A549 (cell line): ENCODE data around the gene SH2B2.

Experiments
- BCL3 ChIP-seq: fragments of >200 bp; sonication (Bioruptor Twin); formaldehyde crosslinking; IDR thresholded peaks from 3 replicates; pipeline ENCODE4 v1.6.1; 2016
- BHLHE40 ChIP-seq: IDR thresholded peaks from 2 replicates; pipeline ENCODE4 v1.6.1; 2012; ENCODE audit warnings: low read depth, low read length, inconsistent platforms
- CBX8 ChIP-seq: fragments of 200-600 bp; sonication (generic); IDR thresholded peaks from 2 replicates; pipeline ENCODE4 v1.6.1; 2016
- EP300 ChIP-seq, 2 experiments: fragments of >200 bp; sonication (Bioruptor Twin); formaldehyde crosslinking; IDR thresholded peaks; 2 replicates in 1 of 2; 3 replicates in 1 of 2; pipeline ENCODE4 v1.6.1; 2016 to 2017
- ESRRA ChIP-seq: fragments of 150-350 bp; IDR thresholded peaks from 2 replicates; pipeline ENCODE4 v1.6.1; 2014; ENCODE audit warnings: mild to moderate bottlenecking, low read length, borderline replicate concordance
- JUNB ChIP-seq: fragments of >200 bp; sonication (Bioruptor Twin); formaldehyde crosslinking; IDR thresholded peaks from 2 replicates; pipeline ENCODE4 v1.6.1; 2016
- NFE2L2 ChIP-seq: fragments of 150-350 bp; conservative IDR thresholded peaks from 2 replicates; pipeline ENCODE4 v1.6.1; 2014; ENCODE audit warnings: low read length
- PBX3 ChIP-seq: IDR thresholded peaks from 2 replicates; pipeline ENCODE4 v1.6.1; 2012
- ZFP36 ChIP-seq: fragments of 450-650 bp; IDR thresholded peaks from 2 replicates; pipeline ENCODE4 v1.6.1; 2014; ENCODE audit warnings: borderline replicate concordance; ENCODE audit not compliant: partially characterized antibody
- TF ChIP-seq, protein P1 (sequence below): fragments of 200-600 bp; sonication (generic); IDR thresholded peaks from 2 replicates; pipeline ENCODE4 v1.6.1; 2016; ENCODE audit warnings: antibody characterized with exemption, mild to moderate bottlenecking, moderate library complexity
- TF ChIP-seq, protein P2 (sequence below): fragments of >200 bp; sonication (Bioruptor Twin); formaldehyde crosslinking; IDR thresholded peaks from 3 replicates; pipeline ENCODE4 v1.5.1; 2016
- TF ChIP-seq, protein P3 (sequence below): IDR thresholded peaks from 2 replicates; pipeline ENCODE4 v1.6.1; 2012

GRCh38 chr7:102280521-102280920 lies 6.1 kb upstream of the SH2B2 start:
- TF ChIP-seq, protein P1, sequence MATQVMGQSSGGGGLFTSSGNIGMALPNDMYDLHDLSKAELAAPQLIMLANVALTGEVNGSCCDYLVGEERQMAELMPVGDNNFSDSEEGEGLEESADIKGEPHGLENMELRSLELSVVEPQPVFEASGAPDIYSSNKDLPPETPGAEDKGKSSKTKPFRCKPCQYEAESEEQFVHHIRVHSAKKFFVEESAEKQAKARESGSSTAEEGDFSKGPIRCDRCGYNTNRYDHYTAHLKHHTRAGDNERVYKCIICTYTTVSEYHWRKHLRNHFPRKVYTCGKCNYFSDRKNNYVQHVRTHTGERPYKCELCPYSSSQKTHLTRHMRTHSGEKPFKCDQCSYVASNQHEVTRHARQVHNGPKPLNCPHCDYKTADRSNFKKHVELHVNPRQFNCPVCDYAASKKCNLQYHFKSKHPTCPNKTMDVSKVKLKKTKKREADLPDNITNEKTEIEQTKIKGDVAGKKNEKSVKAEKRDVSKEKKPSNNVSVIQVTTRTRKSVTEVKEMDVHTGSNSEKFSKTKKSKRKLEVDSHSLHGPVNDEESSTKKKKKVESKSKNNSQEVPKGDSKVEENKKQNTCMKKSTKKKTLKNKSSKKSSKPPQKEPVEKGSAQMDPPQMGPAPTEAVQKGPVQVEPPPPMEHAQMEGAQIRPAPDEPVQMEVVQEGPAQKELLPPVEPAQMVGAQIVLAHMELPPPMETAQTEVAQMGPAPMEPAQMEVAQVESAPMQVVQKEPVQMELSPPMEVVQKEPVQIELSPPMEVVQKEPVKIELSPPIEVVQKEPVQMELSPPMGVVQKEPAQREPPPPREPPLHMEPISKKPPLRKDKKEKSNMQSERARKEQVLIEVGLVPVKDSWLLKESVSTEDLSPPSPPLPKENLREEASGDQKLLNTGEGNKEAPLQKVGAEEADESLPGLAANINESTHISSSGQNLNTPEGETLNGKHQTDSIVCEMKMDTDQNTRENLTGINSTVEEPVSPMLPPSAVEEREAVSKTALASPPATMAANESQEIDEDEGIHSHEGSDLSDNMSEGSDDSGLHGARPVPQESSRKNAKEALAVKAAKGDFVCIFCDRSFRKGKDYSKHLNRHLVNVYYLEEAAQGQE = no peak
- TF ChIP-seq, protein P2, sequence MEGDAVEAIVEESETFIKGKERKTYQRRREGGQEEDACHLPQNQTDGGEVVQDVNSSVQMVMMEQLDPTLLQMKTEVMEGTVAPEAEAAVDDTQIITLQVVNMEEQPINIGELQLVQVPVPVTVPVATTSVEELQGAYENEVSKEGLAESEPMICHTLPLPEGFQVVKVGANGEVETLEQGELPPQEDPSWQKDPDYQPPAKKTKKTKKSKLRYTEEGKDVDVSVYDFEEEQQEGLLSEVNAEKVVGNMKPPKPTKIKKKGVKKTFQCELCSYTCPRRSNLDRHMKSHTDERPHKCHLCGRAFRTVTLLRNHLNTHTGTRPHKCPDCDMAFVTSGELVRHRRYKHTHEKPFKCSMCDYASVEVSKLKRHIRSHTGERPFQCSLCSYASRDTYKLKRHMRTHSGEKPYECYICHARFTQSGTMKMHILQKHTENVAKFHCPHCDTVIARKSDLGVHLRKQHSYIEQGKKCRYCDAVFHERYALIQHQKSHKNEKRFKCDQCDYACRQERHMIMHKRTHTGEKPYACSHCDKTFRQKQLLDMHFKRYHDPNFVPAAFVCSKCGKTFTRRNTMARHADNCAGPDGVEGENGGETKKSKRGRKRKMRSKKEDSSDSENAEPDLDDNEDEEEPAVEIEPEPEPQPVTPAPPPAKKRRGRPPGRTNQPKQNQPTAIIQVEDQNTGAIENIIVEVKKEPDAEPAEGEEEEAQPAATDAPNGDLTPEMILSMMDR = no peak
- TF ChIP-seq EP300 (IDR thresholded peaks at IDR 0.05) = no peak
- TF ChIP-seq BHLHE40 = no peak
- TF ChIP-seq JUNB = no peak
- no peak for TF ChIP-seq ZFP36
- TF ChIP-seq, protein P3, sequence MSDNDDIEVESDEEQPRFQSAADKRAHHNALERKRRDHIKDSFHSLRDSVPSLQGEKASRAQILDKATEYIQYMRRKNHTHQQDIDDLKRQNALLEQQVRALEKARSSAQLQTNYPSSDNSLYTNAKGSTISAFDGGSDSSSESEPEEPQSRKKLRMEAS = no peak
- no peak for TF ChIP-seq CBX8
- no peak for TF ChIP-seq ESRRA
- TF ChIP-seq NFE2L2 = no peak
- TF ChIP-seq PBX3 = no peak
- no peak for TF ChIP-seq BCL3
